Left lung (tissue), 10 donors: ENCODE measurements around the gene LKAAEAR1. TPM values are rescaled to one million over a fixed set of nuclear protein-coding genes. Genes with fewer than 3 reads are reported as not detected.

Experiments used
- ATAC-seq: fragments of 200-7000 bp; cut with Tn5 transposase; one replicate; pipeline ENCODE4 v1.9.1; 2020; ENCODE audit warnings: moderate library complexity
- DNase-seq, 4 donors: peaks; one replicate each; pipeline ENCODE4 v3.0.0-alpha.2; 2013 to 2020
- H3K27ac ChIP-seq, 2 donors: fragments of 200-600 bp; sonication (generic) in 1 of 2; one replicate each; pipeline versions ENCODE4 v1.5.0 to v1.8.0; 2020 to 2021
- H3K27me3 ChIP-seq, 2 donors: fragments of 200-600 bp; sonication (generic) in 1 of 2; one replicate each; pipeline versions ENCODE4 v1.5.0 to v1.8.0; 2020 to 2021
- H3K36me3 ChIP-seq, 2 donors: fragments of 200-600 bp; sonication (generic) in 1 of 2; one replicate each; pipeline versions ENCODE4 v1.5.0 to v1.8.0; 2020 to 2021
- H3K4me1 ChIP-seq, 2 donors: fragments of 200-600 bp; one replicate each; pipeline ENCODE4 v1.8.0; 2021
- H3K4me3 ChIP-seq, 2 donors: fragments of 200-600 bp; sonication (generic) in 1 of 2; one replicate each; pipeline versions ENCODE4 v1.5.0 to v1.8.0; 2020 to 2021; ENCODE audit warnings: mild to moderate bottlenecking in 1 of 2
- H3K9me3 ChIP-seq, 2 donors: fragments of 200-600 bp; sonication (generic) in 1 of 2; one replicate each; pipeline versions ENCODE4 v1.5.0 to v1.8.0; 2020 to 2021
- CTCF ChIP-seq, 2 donors: fragments of 200-600 bp; sonication (generic) in 1 of 2; IDR thresholded peaks; one replicate each; pipeline versions ENCODE4 v1.5.0 to v1.8.0; 2021; ENCODE audit warnings: antibody characterized with exemption in 2 of 2
- intact Hi-C, 2 donors: fragments of 100-400 bp; cut with DNase I; formaldehyde crosslinking; loops; one replicate each; pipeline versions ENCODE4 v1.11.2 to v1.14.2; 2022
- polyA plus RNA-seq, 6 donors: library from polyadenylated mRNA; unstranded; fragments of 120-200 nt; gene quantifications; one replicate each; pipeline ENCODE4 v1.2.1, GENCODE V29; 2013; ENCODE audit not compliant: insufficient read length in 6 of 6
- total RNA-seq, 2 donors: library from RNA; stranded (reverse); fragmentation: NEBNext Ultra II Directional; extraction: Animal tissue kit (Norgen Biotek cat#: 25700); gene quantifications; one replicate each; pipeline ENCODE4 v1.2.1, GENCODE V29; 2021
- donor health status: DM: no; HTN: yes; CAD: no.
- donor health status: DM: no; HTN: no; CAD: no.

LKAAEAR1 gene
- total and polyA plus RNA-seq, 8 donors: 0.38 to 0.70 (median 0.45) TPM; not detected in 1

GRCh38 chr20:64045346-64046011 lies 38.7 kb downstream of the LKAAEAR1 start:
- ATAC-seq (no peak), DNase-seq (no peak)
- no peaks in the 10 kb centered on the region for H3K9me3 ChIP-seq
- TF ChIP-seq CTCF (IDR thresholded peaks at IDR 0.05): no peak
- peak overlapping the region in 1 of 2 donors; percentile 41 for H3K27ac ChIP-seq
- intact Hi-C loops: no loop called here
- H3K4me1 ChIP-seq: peaks cover 10 to 31% of the 10 kb centered on the region in 2 donors
- H3K27me3 ChIP-seq: peaks cover 50 to 88% of the 10 kb centered on the region in 2 donors
- H3K36me3 ChIP-seq: peaks cover 0 to 8% of the 10 kb centered on the region in 2 donors
- no peak overlapping the region for H3K4me3 ChIP-seq

GRCh38 chr20:64044484-64045247 lies 39.5 kb downstream of the LKAAEAR1 start:
- no peak overlapping the region for H3K4me3 ChIP-seq
- no peaks in the 10 kb centered on the region for H3K9me3 ChIP-seq
- DNase-seq (no peak), ATAC-seq (peak; percentile 34)
- H3K27ac ChIP-seq: peak overlapping the region in 1 of 2 donors; percentile 41
- intact Hi-C loops: no loop called here
- H3K36me3 ChIP-seq: peaks cover 0 to 8% of the 10 kb centered on the region in 2 donors
- no peak for TF ChIP-seq CTCF (IDR thresholded peaks at IDR 0.05)
- peaks cover 11 to 37% of the 10 kb centered on the region in 2 donors for H3K4me1 ChIP-seq
- H3K27me3 ChIP-seq: peaks cover 45 to 88% of the 10 kb centered on the region in 2 donors

- no peak for TF ChIP-seq CTCF (IDR thresholded peaks at IDR 0.05)
- Histone ChIP-seq H3K4me1 (peaks cover 17 to 40% of the 10 kb centered on the region in 2 donors), H3K27ac (peak overlapping the region in 1 of 2 donors; percentile 41), H3K27me3 (peaks cover 41 to 88% of the 10 kb centered on the region in 2 donors), H3K9me3 (no peaks in the 10 kb centered on the region), H3K4me3 (no peak overlapping the region), H3K36me3 (peaks cover 0 to 8% of the 10 kb centered on the region in 2 donors)
- intact Hi-C loops: no loop called here
- ATAC-seq: no peak
- no peak for DNase-seq
These were observed 40.4 kb downstream of the LKAAEAR1 start for GRCh38 chr20:64043768-64044167.

GRCh38 chr20:64042054-64042781 lies 42.0 kb downstream of the LKAAEAR1 start:
- no peaks in the 10 kb centered on the region for H3K9me3 ChIP-seq
- no peak for DNase-seq
- no peak for ATAC-seq
- TF ChIP-seq CTCF (IDR thresholded peaks at IDR 0.05): no peak
- no peaks in the 10 kb centered on the region for H3K36me3 ChIP-seq
- peak overlapping the region; percentile 36 to 37 for H3K4me3 ChIP-seq
- intact Hi-C loops: no loop called here
- H3K4me1 ChIP-seq: peaks cover 21 to 50% of the 10 kb centered on the region in 2 donors
- H3K27ac ChIP-seq: peak overlapping the region; percentile 62 to 80
- peaks cover 34 to 88% of the 10 kb centered on the region in 2 donors for H3K27me3 ChIP-seq

- Histone ChIP-seq H3K36me3 (no peaks in the 10 kb centered on the region), H3K27me3 (peaks cover 32 to 88% of the 10 kb centered on the region in 2 donors), H3K4me3 (peak overlapping the region in 1 of 2 donors; percentile 36), H3K4me1 (peaks cover 21 to 50% of the 10 kb centered on the region in 2 donors), H3K9me3 (no peaks in the 10 kb centered on the region), H3K27ac (peak overlapping the region; percentile 62 to 80)
- no peak for TF ChIP-seq CTCF (IDR thresholded peaks at IDR 0.05)
- intact Hi-C loops: no loop called here
- no peak for DNase-seq
- ATAC-seq: no peak
These were observed 42.5 kb downstream of the LKAAEAR1 start for GRCh38 chr20:64041781-64042053.
